Stimulated activated CD4-positive, alpha-beta T cell treated with anti-CD3 and anti-CD28 coated beads, Interleukin-2, amount 100 ng/mL, for 4 hours (primary cell): ENCODE measurements around the gene WDFY3.

Experiments used
- DNase-seq: peaks from one replicate; pipeline ENCODE4 v3.0.0-alpha.2; 2020; ENCODE audit warnings: low read depth

Gene WDFY3

GRCh38 chr4:84912741-84913140 is 53.7 kb downstream of the WDFY3 start:
- no peak for DNase-seq

- no peak for DNase-seq
Observed at GRCh38 chr4:84908876-84909275, 57.6 kb downstream of the WDFY3 start.

- no peak for DNase-seq
Observed at GRCh38 chr4:84907145-84907544, 59.3 kb downstream of the WDFY3 start.

GRCh38 chr4:84905646-84906045 is 60.8 kb downstream of the WDFY3 start:
- no peak for DNase-seq

- DNase-seq, result no peak
Observed at GRCh38 chr4:84901740-84902281, 64.7 kb downstream of the WDFY3 start.

- DNase-seq, result no peak
Observed at GRCh38 chr4:84901173-84901572, 65.3 kb downstream of the WDFY3 start.

GRCh38 chr4:84899616-84900015 is 66.9 kb downstream of the WDFY3 start:
- no peak for DNase-seq

- DNase-seq, result no peak
Observed at GRCh38 chr4:84897516-84897915, 69.0 kb downstream of the WDFY3 start.

GRCh38 chr4:84895283-84895682 is 71.2 kb downstream of the WDFY3 start:
- DNase-seq, result no peak

- no peak for DNase-seq
Observed at GRCh38 chr4:84894621-84895020, 71.9 kb downstream of the WDFY3 start.

GRCh38 chr4:84892950-84893349 is 73.5 kb downstream of the WDFY3 start:
- DNase-seq, result no peak

- DNase-seq, result no peak
Observed at GRCh38 chr4:84887824-84888223, 78.7 kb downstream of the WDFY3 start.

GRCh38 chr4:84879651-84880200 is 86.8 kb downstream of the WDFY3 start:
- no peak for DNase-seq

- DNase-seq, result no peak
Observed at GRCh38 chr4:84878546-84878945, 87.9 kb downstream of the WDFY3 start.

GRCh38 chr4:84878090-84878489 is 88.4 kb downstream of the WDFY3 start:
- no peak for DNase-seq

GRCh38 chr4:84877051-84877833 is 89.2 kb downstream of the WDFY3 start:
- no peak for DNase-seq

GRCh38 chr4:84875636-84876371 is 90.7 kb downstream of the WDFY3 start:
- DNase-seq, result no peak

- no peak for DNase-seq
Observed at GRCh38 chr4:84874619-84875018, 91.9 kb downstream of the WDFY3 start.

- DNase-seq, result no peak
Observed at GRCh38 chr4:84870398-84871163, 95.9 kb downstream of the WDFY3 start.

- DNase-seq, result no peak
Observed at GRCh38 chr4:84866295-84866694, 100.2 kb downstream of the WDFY3 start.

- DNase-seq, result no peak
Observed at GRCh38 chr4:84865600-84865999, 100.9 kb downstream of the WDFY3 start.

- DNase-seq, result no peak
Observed at GRCh38 chr4:84862064-84862463, 104.4 kb downstream of the WDFY3 start.
